Gastrocnemius medialis (tissue), 4 donors: ENCODE data around the gene BAIAP2L1. TPM values are rescaled to one million over a fixed set of nuclear protein-coding genes. Genes with fewer than 3 reads are reported as not detected.

Experiments
- ATAC-seq, 2 donors: fragments of 150-250 bp; one replicate each; pipeline ENCODE4 v1.9.1; 2016
- DNase-seq, 2 donors: peaks; one replicate each; pipeline ENCODE4 v3.0.0-alpha.2; 2019
- H3K27ac ChIP-seq, 4 donors: fragments of 200-600 bp; sonication (generic); 1 replicate in 1 of 4; 2 replicates in 3 of 4; pipeline ENCODE4 v1.5.1; 2016 to 2018; ENCODE audit warnings: mild to moderate bottlenecking in 2 of 4, moderate library complexity in 1 of 4
- H3K27me3 ChIP-seq, 3 donors: fragments of 200-600 bp; sonication (generic) in 2 of 3; 1 replicate in 1 of 3; 2 replicates in 2 of 3; pipeline versions ENCODE4 v1.5.1 to v1.6.0; 2016 to 2019; ENCODE audit warnings: mild to moderate bottlenecking in 1 of 3, moderate library complexity in 1 of 3
- H3K36me3 ChIP-seq, 2 donors: fragments of 200-600 bp; sonication (generic) in 1 of 2; one replicate each; pipeline ENCODE4 v1.5.1; 2017 to 2018
- H3K4me1 ChIP-seq, 2 donors: fragments of 200-600 bp; sonication (generic) in 1 of 2; one replicate each; pipeline ENCODE4 v1.5.1; 2016 to 2017; ENCODE audit warnings: mild to moderate bottlenecking in 2 of 2
- H3K4me3 ChIP-seq, 4 donors: fragments of 200-600 bp; sonication (generic) in 3 of 4; 1 replicate in 1 of 4; 2 replicates in 3 of 4; pipeline ENCODE4 v1.5.1; 2016 to 2019; ENCODE audit warnings: mild to moderate bottlenecking in 2 of 4
- H3K9me3 ChIP-seq, 3 donors: fragments of 200-600 bp; sonication (generic) in 2 of 3; 1 replicate in 1 of 3; 2 replicates in 2 of 3; pipeline ENCODE4 v1.5.1; 2016 to 2019
- CTCF ChIP-seq, 5 experiments: fragments of 450-650 bp in 3 of 5; fragments of 200-600 bp in 2 of 5; sonication (generic) in 2 of 5; IDR thresholded peaks in 4 of 5; conservative IDR thresholded peaks in 1 of 5; 1 replicate in 4 of 5; 2 replicates in 1 of 5; pipeline ENCODE4 v1.5.1; 2016 to 2019; ENCODE audit warnings: antibody characterized with exemption in 5 of 5, mild to moderate bottlenecking in 3 of 5, moderate library complexity in 3 of 5
- POLR2A ChIP-seq, 2 donors: fragments of 450-650 bp; IDR thresholded peaks; one replicate each; pipeline ENCODE4 v1.6.1; 2017; ENCODE audit warnings: antibody characterized with exemption in 2 of 2, mild to moderate bottlenecking in 2 of 2, moderate library complexity in 2 of 2
- in situ Hi-C, 4 donors: fragments of 200-750 bp; cut with MboI; loops; one replicate each; pipeline versions ENCODE4 v1.15.0 to v1.8.0; 2017; ENCODE audit warnings: low sequenced_read_pairs in 4 of 4
- intact Hi-C: fragments of 100-400 bp; cut with DNase I; formaldehyde crosslinking; loops from one replicate; pipeline ENCODE4 v1.15.1; 2023; ENCODE audit warnings: low total_unique reads
- total RNA-seq, 4 donors: library from RNA; depleted of rRNA; stranded (reverse); fragments of >200 nt; gene quantifications; one replicate each; pipeline versions ENCODE4 v1.1.0 to v1.2.3, GENCODE V29; 2016

Gene BAIAP2L1
- total RNA-seq, 4 donors from 2014 or later, result 0.59 to 3.8 (median 1.2) TPM

- in situ Hi-C loops, result no loop called here
- no peaks in the 10 kb centered on the region for H3K27me3 ChIP-seq
- ATAC-seq, result no peak
- H3K4me3 ChIP-seq, result no peak overlapping the region
- H3K27ac ChIP-seq, result no peak overlapping the region
- no peaks in the 10 kb centered on the region for H3K36me3 ChIP-seq
- H3K9me3 ChIP-seq, result no peaks in the 10 kb centered on the region
- no peaks in the 10 kb centered on the region for H3K4me1 ChIP-seq
- TF ChIP-seq CTCF (IDR thresholded peaks at IDR 0.05 in 4 of 5, conservative IDR thresholded peaks at IDR 0.05 in 1 of 5), result no peak
- TF ChIP-seq POLR2A (IDR thresholded peaks at IDR 0.05), result no peak
- intact Hi-C loops, result no loop called here
- DNase-seq, result no peak
Observed at GRCh38 chr7:98348726-98349474, 52.0 kb downstream of the BAIAP2L1 start.

DNA sequence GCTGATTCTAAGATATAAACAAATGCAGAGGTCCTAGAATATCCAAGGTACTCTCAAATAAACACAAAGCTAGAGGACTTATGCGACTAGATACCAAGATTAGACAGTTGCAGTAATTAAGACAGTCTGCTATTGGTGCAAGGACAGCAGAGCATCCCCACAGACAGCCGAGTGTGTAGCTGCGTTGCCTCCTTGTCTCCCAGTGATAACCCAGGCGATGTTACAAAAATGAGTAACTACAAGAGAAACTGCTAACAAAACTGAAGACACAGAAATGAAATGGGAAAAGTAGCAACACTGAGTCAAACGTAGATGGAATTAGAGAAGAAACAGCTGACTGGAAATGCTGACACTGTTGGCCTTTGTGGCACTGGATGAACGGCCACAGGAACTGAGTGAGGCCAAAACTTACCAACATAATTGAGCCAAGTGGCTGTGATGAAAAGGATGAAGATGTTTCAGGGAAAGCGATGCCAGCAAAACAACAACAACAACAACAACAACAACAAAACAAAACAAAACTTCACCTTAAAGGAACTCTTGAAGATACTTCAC lies 54.3 kb downstream of the BAIAP2L1 start:
- Histone ChIP-seq H3K4me3 (no peak overlapping the region), H3K27me3 (no peaks in the 10 kb centered on the region), H3K27ac (no peak overlapping the region), H3K4me1 (no peaks in the 10 kb centered on the region), H3K9me3 (no peaks in the 10 kb centered on the region), H3K36me3 (no peaks in the 10 kb centered on the region)
- no peak for DNase-seq
- TF ChIP-seq CTCF (IDR thresholded peaks at IDR 0.05 in 4 of 5, conservative IDR thresholded peaks at IDR 0.05 in 1 of 5) (no peak), POLR2A (IDR thresholded peaks at IDR 0.05) (no peak)
- intact Hi-C loops, result no loop called here
- no peak for ATAC-seq
- in situ Hi-C loops, result no loop called here

DNA sequence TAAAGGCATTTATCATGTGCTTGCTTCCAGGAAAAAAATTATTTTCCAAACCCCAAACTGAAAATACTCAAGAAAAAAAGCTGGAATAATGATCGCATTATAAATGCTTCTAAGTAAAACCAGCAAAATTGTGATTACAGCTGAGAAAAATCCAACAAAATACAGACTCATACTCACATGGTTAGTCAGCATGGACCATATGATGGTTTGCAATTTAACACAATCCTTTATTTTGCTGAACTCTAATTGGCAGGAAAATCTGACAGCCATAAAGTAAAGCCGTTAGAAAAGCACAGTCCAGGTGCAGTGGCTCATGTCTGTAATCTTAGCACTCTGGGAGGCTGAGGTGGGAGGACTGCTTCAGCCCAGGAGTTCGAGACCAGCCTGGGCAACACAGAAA lies 59.8 kb downstream of the BAIAP2L1 start:
- DNase-seq (no peak), ATAC-seq (no peak)
- H3K36me3 ChIP-seq, result no peaks in the 10 kb centered on the region
- no peaks in the 10 kb centered on the region for H3K27me3 ChIP-seq
- no peak for TF ChIP-seq POLR2A (IDR thresholded peaks at IDR 0.05)
- TF ChIP-seq CTCF (IDR thresholded peaks at IDR 0.05 in 4 of 5, conservative IDR thresholded peaks at IDR 0.05 in 1 of 5), result no peak
- no peaks in the 10 kb centered on the region for H3K9me3 ChIP-seq
- H3K27ac ChIP-seq, result no peak overlapping the region
- H3K4me3 ChIP-seq, result no peak overlapping the region
- in situ Hi-C loops (no loop called here), intact Hi-C loops (no loop called here)
- H3K4me1 ChIP-seq, result no peaks in the 10 kb centered on the region

GRCh38 chr7:98339043-98339442 lies 61.8 kb downstream of the BAIAP2L1 start:
- H3K9me3 ChIP-seq, result no peaks in the 10 kb centered on the region
- H3K27ac ChIP-seq, result no peak overlapping the region
- TF ChIP-seq POLR2A (IDR thresholded peaks at IDR 0.05) (no peak), CTCF (IDR thresholded peaks at IDR 0.05 in 4 of 5, conservative IDR thresholded peaks at IDR 0.05 in 1 of 5) (no peak)
- no peaks in the 10 kb centered on the region for H3K27me3 ChIP-seq
- no peak for DNase-seq
- H3K36me3 ChIP-seq, result no peaks in the 10 kb centered on the region
- H3K4me1 ChIP-seq, result no peaks in the 10 kb centered on the region
- intact Hi-C loops, result no loop called here
- no peak overlapping the region for H3K4me3 ChIP-seq
- ATAC-seq, result no peak
- in situ Hi-C loops, result no loop called here
